ENCODE measurements around the gene GRID2.

GRCh38 chr4:93747220-93747619 is 1443.5 kb downstream of the GRID2 start:
- TF ChIP-seq TAF1 (IDR thresholded peaks at IDR 0.05; ENCODE audit: borderline replicate concordance, low read depth, low read length) (no peak), POLR2AphosphoS5 (IDR thresholded peaks at IDR 0.05; ENCODE audit: low read depth, low read length) (no peak)
